Right hindlimb (tissue), 1 donor: ENCODE results near the gene CA6.
A peak's percentile ranks its signal among the peaks of the same experiment; 100 is the strongest.
"Not testable (repeated sequence)": the region's sequence is repeated elsewhere in the genome, so short reads cannot be mapped to it uniquely, and the experiment has no call there.

Experiments used
- DNase-seq: peaks from one replicate; pipeline ENCODE4 v3.0.0-alpha.2; 2018

Gene CA6

GRCh38 chr1:8945568-8945967 lies at the start of gene CA6:
CA6 (plus strand) TSS chr1:8945868; CDS start chr1:8945887, 19 bp downstream.
- no peak for DNase-seq

GRCh38 chr1:8896775-8897174 lies 48.9 kb upstream of the CA6 start:
- not testable (repeated sequence) for DNase-seq

DNA sequence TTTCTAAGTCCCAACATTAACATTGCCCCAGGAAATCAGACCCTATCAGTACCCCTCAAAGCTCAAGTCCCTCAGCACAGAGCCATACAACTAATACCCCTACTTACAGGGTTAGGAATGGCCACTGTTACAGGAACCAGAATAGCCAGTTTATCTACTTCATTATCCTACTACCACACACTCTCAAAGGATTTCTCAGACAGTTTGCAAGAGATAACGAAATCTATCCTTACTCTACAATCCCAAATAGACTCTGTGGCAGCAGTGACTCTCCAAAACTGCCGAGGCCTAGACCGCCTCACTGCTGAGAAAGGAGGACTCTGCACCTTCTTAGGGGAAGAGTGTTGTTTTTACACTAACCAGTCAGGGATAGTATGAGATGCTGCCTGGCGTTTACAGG lies 48.2 kb upstream of the CA6 start:
- not testable (repeated sequence) for DNase-seq

DNA sequence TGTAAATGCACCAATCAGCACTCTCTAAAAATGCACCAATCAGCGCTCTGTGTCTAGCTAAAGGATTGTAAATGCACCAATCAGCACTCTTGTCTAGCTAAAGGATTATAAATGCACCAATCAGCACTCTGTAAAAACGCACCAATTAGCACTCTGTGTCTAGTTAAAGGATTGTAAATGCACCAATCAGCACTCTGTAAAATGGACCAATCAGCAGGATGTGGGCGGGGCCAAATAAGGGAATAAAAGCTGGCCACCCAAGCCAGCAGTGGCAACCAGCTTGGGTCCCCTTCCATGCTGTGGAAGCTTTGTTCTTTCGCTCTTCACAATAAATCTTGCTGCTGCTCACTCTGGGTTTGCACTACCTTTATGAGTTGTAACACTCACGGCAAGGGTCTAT lies 47.2 kb upstream of the CA6 start:
- DNase-seq = not testable (repeated sequence)

DNA sequence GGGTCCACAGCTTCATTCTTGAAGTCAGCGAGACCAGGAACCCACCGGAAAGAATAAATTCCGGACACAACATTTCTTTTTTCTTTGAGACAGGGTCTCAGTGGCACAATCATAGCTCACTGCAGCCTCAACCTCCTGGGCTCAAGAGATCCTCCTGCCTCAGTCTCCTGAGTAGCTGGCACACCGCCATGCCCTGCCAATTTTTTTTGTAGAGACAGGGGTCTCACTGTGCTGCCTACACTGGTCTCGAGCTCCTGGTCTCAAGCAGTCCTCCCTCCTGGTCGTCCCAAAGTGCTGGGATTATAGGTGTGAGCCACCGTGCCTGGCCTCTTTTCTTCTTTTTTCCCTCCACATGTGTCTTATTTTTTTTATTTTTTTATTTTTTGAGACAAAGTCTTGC lies 46.6 kb upstream of the CA6 start:
- no peak for DNase-seq

DNA sequence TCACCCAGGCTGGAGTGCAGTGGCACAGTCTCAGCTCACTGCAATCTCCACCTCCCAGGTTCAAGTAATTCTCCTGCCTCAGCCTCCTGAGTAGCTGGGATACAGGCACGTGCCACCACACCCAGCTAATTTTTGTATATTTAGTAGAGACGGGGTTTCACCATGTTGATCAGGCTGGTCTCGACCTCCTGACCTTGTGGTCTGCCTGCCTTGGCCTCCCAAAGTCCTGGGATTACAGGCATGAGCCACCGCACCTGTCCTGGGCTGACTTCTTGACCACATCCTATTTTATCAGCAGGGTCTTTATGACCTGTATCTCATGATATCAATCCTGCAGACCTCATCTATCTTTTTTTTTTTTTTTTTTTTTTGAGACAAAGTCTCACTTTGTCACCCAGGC lies 45.0 kb upstream of the CA6 start:
- DNase-seq = not testable (repeated sequence)

- no peak for DNase-seq
These were observed 42.9 kb upstream of the CA6 start for GRCh38 chr1:8902765-8903164.

- no peak for DNase-seq
These were observed 42.3 kb upstream of the CA6 start for GRCh38 chr1:8903410-8903809.

- DNase-seq = peak; percentile 52
These were observed 41.6 kb upstream of the CA6 start for GRCh38 chr1:8903908-8904650.

- peak; percentile 64 for DNase-seq
These were observed 40.0 kb upstream of the CA6 start for GRCh38 chr1:8905582-8906191.

DNA sequence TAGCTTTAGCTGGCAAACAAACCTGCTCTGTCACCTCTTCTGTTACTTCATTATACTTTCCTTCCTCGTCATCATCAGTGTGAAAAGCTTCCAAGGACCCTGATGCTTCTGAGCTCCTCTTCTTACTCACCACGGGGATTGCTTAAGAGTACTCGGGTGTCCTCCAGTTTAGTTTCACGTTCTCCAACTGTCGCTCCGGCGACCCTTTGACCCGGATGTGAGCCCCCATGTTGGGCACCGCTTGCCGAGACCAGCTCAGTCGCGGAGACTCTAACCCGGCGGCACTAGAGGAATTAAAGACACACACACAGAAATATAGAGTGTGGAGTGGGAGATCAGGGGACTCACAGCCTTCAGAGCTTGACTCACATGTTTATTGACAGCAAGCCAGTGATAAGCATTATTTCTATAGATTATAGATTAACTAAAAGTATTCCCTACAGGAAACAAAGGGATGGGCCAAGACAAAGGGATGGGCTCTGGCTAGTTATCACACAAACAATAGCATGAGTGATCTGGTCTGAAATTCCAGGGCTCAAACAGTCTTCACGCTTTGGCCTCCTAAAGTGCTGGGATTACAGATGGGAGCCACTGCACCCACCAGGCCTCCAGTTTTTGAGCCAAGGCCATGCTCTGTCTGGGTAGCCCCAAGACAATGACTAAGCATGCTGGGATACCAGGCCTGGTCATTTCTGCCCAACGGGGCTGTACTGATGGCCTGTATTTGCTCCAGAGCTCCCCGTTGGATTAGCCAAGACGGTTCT lies 37.1 kb upstream of the CA6 start:
- DNase-seq = no peak

- no peak for DNase-seq
These were observed 35.3 kb upstream of the CA6 start for GRCh38 chr1:8910331-8910730.

- no peak for DNase-seq
These were observed 34.8 kb upstream of the CA6 start for GRCh38 chr1:8910914-8911313.

DNA sequence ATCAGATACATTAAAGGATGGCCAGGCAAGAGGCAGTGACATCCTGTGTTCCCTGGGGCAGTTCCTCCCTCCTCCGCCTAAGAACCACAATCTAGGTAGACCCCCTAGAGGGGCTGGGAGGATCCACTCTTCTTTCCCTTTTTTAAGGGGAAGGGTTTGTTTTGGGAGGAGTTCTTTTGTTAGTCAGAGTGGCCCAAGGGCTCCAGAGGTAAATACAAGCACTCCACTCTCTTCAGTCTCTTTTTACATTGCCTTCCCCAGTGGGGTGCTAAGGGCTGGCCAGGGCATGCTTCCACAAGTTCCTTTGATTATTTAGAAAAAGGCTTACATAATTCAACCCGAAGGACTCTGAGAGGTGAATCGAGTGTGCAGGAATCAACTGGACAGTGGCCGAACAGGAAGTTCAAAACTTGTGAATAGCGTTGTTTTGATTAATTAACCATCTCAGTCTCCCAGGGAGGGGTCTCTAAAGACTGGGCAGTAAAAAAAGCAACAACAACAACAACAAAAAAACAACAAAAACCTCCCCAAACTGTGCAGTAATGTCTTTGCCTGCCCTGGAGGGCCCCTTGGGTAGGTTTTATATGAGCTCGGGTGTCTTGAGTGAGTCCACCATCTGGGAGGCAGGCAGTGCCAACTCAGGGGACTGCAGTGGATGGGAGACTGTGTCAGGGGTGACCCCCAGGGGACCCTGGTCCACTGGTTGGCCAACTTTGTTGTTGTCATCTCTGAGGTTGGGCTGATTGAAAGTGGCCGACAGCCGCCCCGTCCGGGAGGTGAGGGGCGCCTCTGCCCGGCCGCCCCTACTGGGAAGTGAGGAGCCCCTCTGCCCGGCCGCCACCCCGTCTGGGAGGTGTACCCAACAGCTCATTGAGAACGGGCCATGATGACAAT lies 34.0 kb upstream of the CA6 start:
- no peak for DNase-seq

GRCh38 chr1:8913457-8913856 lies 32.2 kb upstream of the CA6 start:
- no peak for DNase-seq

DNA sequence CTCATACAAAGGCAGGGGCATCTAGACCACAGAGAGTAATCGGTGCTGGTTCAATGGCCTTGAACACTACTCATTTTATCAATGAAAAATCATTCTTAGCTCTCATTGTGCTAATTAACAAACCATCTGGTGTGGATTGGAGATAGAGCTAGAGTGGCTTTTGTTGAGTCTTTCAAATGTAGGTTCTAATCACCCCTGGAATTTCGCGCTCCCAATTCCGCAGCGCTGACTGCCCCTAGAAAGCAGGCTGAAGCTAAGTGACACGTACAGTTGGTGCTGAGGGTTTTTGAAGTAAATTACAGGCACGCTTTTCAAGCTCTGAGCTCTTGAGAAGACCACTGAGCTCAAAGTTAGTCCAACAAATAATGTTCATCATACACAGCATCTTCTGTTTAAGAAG lies 31.2 kb upstream of the CA6 start:
- no peak for DNase-seq

DNA sequence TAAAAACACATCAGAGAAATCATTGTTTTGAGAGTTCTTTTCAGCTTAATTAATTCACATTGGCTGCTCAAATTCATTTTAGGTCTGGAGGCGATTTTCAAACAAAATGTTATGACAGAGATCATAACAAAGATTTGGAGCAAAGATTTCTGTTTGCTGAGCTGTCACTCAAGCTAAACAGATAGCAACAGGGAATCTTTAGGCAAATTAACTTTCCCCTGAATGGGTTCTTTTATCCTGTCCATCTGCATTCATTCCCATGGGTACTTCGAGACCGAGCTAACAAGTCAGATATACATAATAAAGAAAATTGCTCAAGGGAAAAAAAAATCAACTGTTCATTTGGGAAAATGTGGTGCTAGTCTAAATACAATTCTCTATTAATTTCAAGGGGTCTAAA lies 30.2 kb upstream of the CA6 start:
- DNase-seq = no peak

DNA sequence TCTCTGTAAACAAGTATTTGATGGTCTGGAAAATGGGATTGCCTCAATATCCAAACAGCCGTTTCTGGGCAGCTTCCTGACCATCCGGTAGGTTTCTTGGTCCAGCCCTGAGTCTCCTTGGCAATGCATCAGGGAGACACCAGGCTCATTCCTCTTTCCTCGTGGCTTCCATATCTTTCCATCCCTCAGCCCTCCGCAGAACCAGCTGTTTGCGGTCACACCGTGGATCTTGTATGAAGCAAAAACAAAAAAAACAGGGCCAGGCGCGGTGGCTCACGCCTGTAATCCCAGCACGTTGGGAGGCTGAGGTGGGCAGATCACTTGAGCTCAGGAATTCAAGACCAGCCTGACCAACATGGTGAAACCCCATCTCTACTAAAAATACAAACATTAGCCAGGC lies 28.1 kb upstream of the CA6 start:
- DNase-seq = not testable (repeated sequence)

DNA sequence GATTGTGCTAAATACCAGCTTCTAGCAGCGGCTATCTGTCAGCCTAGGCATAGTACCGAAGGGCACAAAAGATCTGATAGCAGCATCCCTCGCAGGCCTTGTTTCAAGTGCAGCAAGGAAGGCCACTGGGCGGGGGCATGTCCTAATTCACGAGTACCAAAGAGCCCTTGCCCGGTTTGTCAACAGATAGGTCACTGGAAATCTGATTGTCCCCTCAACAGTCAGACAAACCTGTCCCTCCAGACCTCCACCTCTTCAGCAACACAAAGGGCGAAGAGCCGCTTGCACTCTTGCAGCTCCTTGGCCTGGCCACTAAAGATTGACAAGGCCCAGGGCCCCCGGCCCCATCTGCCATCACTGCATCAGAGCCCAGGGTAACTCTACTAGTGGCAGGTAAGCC lies 22.7 kb upstream of the CA6 start:
- no peak for DNase-seq

- DNase-seq = no peak
These were observed 20.3 kb upstream of the CA6 start for GRCh38 chr1:8925406-8925805.

DNA sequence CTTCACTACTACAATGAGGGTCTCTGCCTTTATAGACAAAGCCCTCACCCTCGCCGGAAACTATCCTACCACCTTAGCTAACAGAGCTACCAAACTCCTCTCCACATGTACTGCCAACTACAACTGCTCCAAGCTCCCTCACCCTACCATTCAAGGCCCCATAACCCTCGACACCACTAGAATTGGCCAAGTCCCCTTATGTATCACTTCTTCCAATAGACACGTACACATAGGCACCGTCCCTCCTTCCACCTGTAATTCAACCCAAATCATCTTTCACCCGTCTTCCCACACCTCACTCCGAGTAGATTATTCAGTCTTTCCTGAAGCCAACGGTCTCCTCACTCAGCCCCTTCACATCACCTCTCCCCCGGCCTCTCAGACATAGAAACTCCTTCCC lies 19.7 kb upstream of the CA6 start:
- DNase-seq = no peak

- no peak for DNase-seq
These were observed 18.7 kb upstream of the CA6 start for GRCh38 chr1:8926707-8927694.
